ENCODE results near the gene RMC1. TPM values are rescaled to one million over a fixed set of nuclear protein-coding genes. Genes with fewer than 3 reads are reported as not detected.
A peak's percentile ranks its signal among the peaks of the same experiment; 100 is the strongest.

RMC1 gene
- total RNA-seq, 1 experiment from 2014 or later = 39.8 TPM

DNA sequence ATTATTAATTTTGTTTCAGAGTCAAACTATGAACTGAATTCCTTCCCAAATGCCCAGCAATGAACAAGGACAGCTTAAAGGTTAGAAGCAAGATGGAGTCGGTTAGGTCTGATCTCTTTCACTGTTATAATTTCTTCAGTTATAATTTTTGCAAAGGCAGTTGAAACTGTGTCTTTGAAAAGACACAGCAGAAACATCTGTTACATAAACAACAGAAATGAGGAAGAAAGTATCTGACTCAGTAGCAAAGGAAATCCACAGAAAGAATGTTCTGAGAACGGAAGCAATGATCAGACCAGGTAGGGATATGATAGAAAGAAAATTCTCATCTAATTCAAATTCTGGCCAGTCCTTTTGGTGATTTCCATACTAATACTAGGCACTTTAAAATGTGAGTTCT lies 5.2 kb upstream of the RMC1 start:
- H3K4me1 ChIP-seq (ENCODE audit: insufficient read depth, low read length, poor library complexity, severe bottlenecking) = no peaks in the 10 kb centered on the region
- no peak overlapping the region for H3K27ac ChIP-seq (ENCODE audit: low read depth, low read length, poor library complexity, severe bottlenecking)
- no TSS peak for BruUV-seq (replicated peaks)
- H3K36me3 ChIP-seq (ENCODE audit: insufficient read depth, low read length, poor library complexity, severe bottlenecking) = no peaks in the 10 kb centered on the region
- no peak for DNase-seq (ENCODE audit: low spot score)
- H3K9me3 ChIP-seq (ENCODE audit: low read depth, low read length, poor library complexity, severe bottlenecking) = no peaks in the 10 kb centered on the region
- TF ChIP-seq EZH2 (IDR thresholded peaks at IDR 0.05; ENCODE audit: borderline replicate concordance, low read depth, low read length, poor library complexity, severe bottlenecking) (no peak), CTCF (conservative IDR thresholded peaks at IDR 0.05; ENCODE audit: low read depth, low read length) (no peak)
- ChIA-PET CTCF (interaction anchor here (0.6 to 1.8 kb wide), 5 partner anchors 8 to 205 kb away, joined by 3 to 13 read pairs (median 3); no protein-coding TSS in a partner anchor), POLR2A (ENCODE audit: low non-redundant PET) (no interaction called here)
- H3K4me3 ChIP-seq (ENCODE audit: low read depth, low read length, poor library complexity, severe bottlenecking) = no peak overlapping the region
- intact Hi-C loops (cut with micrococcal nuclease; ENCODE audit: unreplicated experiment) = loop anchor here (5.0 kb wide), 2 partner anchors 204 to 424 kb away; no protein-coding TSS in a partner anchor
- H3K27me3 ChIP-seq (replicated peaks; ENCODE audit: insufficient read depth, low read depth, low read length, poor library complexity) = no peaks in the 10 kb centered on the region

DNA sequence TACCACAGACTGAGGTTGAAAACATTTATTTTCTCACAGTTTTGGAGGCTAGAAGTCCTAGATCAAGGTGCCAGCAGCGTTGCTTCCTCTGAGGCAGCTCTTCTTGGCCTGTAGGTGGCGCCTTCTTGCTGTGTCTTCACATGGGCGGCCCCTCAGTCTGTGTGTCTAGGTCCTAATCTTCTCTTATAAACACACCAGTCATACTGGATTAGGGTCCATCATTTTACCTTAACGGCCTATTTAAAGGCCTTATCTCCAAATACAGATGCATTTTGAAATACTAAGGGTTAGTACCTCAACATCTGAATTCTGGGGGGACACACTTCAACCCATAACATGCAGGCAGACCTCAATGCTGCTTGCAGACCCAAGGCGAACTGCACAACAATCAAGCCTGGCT lies 4.4 kb upstream of the RMC1 start:
- POLR2A ChIA-PET (ENCODE audit: low non-redundant PET) = no interaction called here
- no peaks in the 10 kb centered on the region for H3K9me3 ChIP-seq (ENCODE audit: low read depth, low read length, poor library complexity, severe bottlenecking)
- intact Hi-C loops (cut with micrococcal nuclease; ENCODE audit: unreplicated experiment) = loop anchor here (5.0 kb wide), 2 partner anchors 203 to 423 kb away; no protein-coding TSS in a partner anchor
- no peak overlapping the region for H3K27ac ChIP-seq (ENCODE audit: low read depth, low read length, poor library complexity, severe bottlenecking)
- no peaks in the 10 kb centered on the region for H3K27me3 ChIP-seq (replicated peaks; ENCODE audit: insufficient read depth, low read depth, low read length, poor library complexity)
- CTCF ChIA-PET = interaction anchor here (0.6 to 1.8 kb wide), 6 partner anchors 8 to 204 kb away, joined by 3 to 13 read pairs (median 3); no protein-coding TSS in a partner anchor
- BruUV-seq (replicated peaks) = no TSS peak
- TF ChIP-seq EZH2 (IDR thresholded peaks at IDR 0.05; ENCODE audit: borderline replicate concordance, low read depth, low read length, poor library complexity, severe bottlenecking) (no peak), CTCF (conservative IDR thresholded peaks at IDR 0.05; ENCODE audit: low read depth, low read length) (peak; percentile 98)
- DNase-seq (ENCODE audit: low spot score) = peak; percentile 87
- no peak overlapping the region for H3K4me3 ChIP-seq (ENCODE audit: low read depth, low read length, poor library complexity, severe bottlenecking)
- H3K36me3 ChIP-seq (ENCODE audit: insufficient read depth, low read length, poor library complexity, severe bottlenecking) = no peaks in the 10 kb centered on the region
- H3K4me1 ChIP-seq (ENCODE audit: insufficient read depth, low read length, poor library complexity, severe bottlenecking) = peaks cover under 1% of the 10 kb centered on the region

- TF ChIP-seq EZH2 (IDR thresholded peaks at IDR 0.05; ENCODE audit: borderline replicate concordance, low read depth, low read length, poor library complexity, severe bottlenecking) = no peak
- TF ChIP-seq CTCF (conservative IDR thresholded peaks at IDR 0.05; ENCODE audit: low read depth, low read length) = no peak
- ChIA-PET CTCF (interaction anchor here (1.0 to 1.8 kb wide), 3 partner anchors 12 to 204 kb away, joined by 3 to 13 read pairs (median 3); no protein-coding TSS in a partner anchor), POLR2A (ENCODE audit: low non-redundant PET) (no interaction called here)
- Histone ChIP-seq H3K9me3 (ENCODE audit: low read depth, low read length, poor library complexity, severe bottlenecking) (no peaks in the 10 kb centered on the region), H3K27me3 (replicated peaks; ENCODE audit: insufficient read depth, low read depth, low read length, poor library complexity) (no peaks in the 10 kb centered on the region), H3K27ac (ENCODE audit: low read depth, low read length, poor library complexity, severe bottlenecking) (no peak overlapping the region), H3K4me3 (ENCODE audit: low read depth, low read length, poor library complexity, severe bottlenecking) (no peak overlapping the region), H3K36me3 (ENCODE audit: insufficient read depth, low read length, poor library complexity, severe bottlenecking) (no peaks in the 10 kb centered on the region), H3K4me1 (ENCODE audit: insufficient read depth, low read length, poor library complexity, severe bottlenecking) (peaks cover 5% of the 10 kb centered on the region)
- intact Hi-C loops (cut with micrococcal nuclease; ENCODE audit: unreplicated experiment) = loop anchor here (5.0 kb wide), 2 partner anchors 203 to 423 kb away; no protein-coding TSS in a partner anchor
- DNase-seq (ENCODE audit: low spot score) = no peak
- BruUV-seq (replicated peaks) = no TSS peak
Measured at GRCh38 chr18:23499291-23499781, 4.0 kb upstream of the RMC1 start.
